Activated CD4-positive, alpha-beta T cell treated with anti-CD3 and anti-CD28 coated beads, Interleukin-2, amount 10 ng/mL, durations not matched to agents 24 days and 14 days (primary cell): Measurements from ENCODE around the gene USHBP1. TPM values are rescaled to one million over a fixed set of nuclear protein-coding genes. Genes with fewer than 3 reads are reported as not detected.

Experiments used
- DNase-seq: peaks from one replicate; pipeline ENCODE4 v3.0.0; 2022
- H3K27ac Mint-ChIP-seq: one replicate; pipeline ENCODE4 v1.8.0; 2022; ENCODE audit warnings: mild to moderate bottlenecking, mixed read lengths
- H3K27me3 Mint-ChIP-seq: one replicate; pipeline ENCODE4 v1.8.0; 2022; ENCODE audit warnings: mixed read lengths
- H3K36me3 Mint-ChIP-seq: one replicate; pipeline ENCODE4 v1.8.0; 2022; ENCODE audit warnings: low read depth, mild to moderate bottlenecking, mixed read lengths
- H3K4me1 Mint-ChIP-seq: one replicate; pipeline ENCODE4 v1.8.0; 2021; ENCODE audit warnings: mixed read lengths
- H3K4me3 Mint-ChIP-seq: one replicate; pipeline ENCODE4 v1.8.0; 2022; ENCODE audit warnings: mild to moderate bottlenecking, moderate library complexity, mixed read lengths
- H3K9me3 Mint-ChIP-seq: one replicate; pipeline ENCODE4 v1.8.0; 2021; ENCODE audit warnings: mixed read lengths
- intact Hi-C: fragments of 100-400 bp; cut with micrococcal nuclease; formaldehyde crosslinking; loops from one replicate; pipeline ENCODE4 v1.15.1; 2023
- total RNA-seq: library from RNA; stranded (reverse); gene quantifications from 2 replicates; pipeline ENCODE4 v1.2.3, GENCODE V29; 2022

The USHBP1 gene
- total RNA-seq, 1 donor from 2014 or later, result 0.30 TPM

GRCh38 chr19:17234911-17235299, 29.6 kb downstream of the USHBP1 start:
- DNase-seq, result peak; percentile 92
- intact Hi-C loops, result loop anchor here (1.0 to 10.0 kb wide), 3 partner anchors 9 to 160 kb away; partner anchors contain the start of genes ANKLE1, HAUS8, MYO9B and OCEL1
- peak overlapping the region; percentile 86 for H3K27ac Mint-ChIP-seq
- H3K4me1 Mint-ChIP-seq, result peaks cover 5% of the 10 kb centered on the region
- H3K36me3 Mint-ChIP-seq, result peaks cover 9% of the 10 kb centered on the region
- peak overlapping the region; percentile 84 for H3K4me3 Mint-ChIP-seq
- H3K27me3 Mint-ChIP-seq, result no peaks in the 10 kb centered on the region
- H3K9me3 Mint-ChIP-seq, result no peaks in the 10 kb centered on the region

- no peaks in the 10 kb centered on the region for H3K27me3 Mint-ChIP-seq
- peaks cover 3% of the 10 kb centered on the region for H3K4me1 Mint-ChIP-seq
- H3K36me3 Mint-ChIP-seq, result peaks cover 9% of the 10 kb centered on the region
- no peak for DNase-seq
- H3K27ac Mint-ChIP-seq, result no peak overlapping the region
- H3K4me3 Mint-ChIP-seq, result no peak overlapping the region
- H3K9me3 Mint-ChIP-seq, result no peaks in the 10 kb centered on the region
- intact Hi-C loops, result loop anchor here (10.0 kb wide), 1 partner anchor 53 kb away; the partner anchor contains the start of gene ANKLE1
Measured at GRCh38 chr19:17232258-17232657, 32.3 kb downstream of the USHBP1 start.

DNA sequence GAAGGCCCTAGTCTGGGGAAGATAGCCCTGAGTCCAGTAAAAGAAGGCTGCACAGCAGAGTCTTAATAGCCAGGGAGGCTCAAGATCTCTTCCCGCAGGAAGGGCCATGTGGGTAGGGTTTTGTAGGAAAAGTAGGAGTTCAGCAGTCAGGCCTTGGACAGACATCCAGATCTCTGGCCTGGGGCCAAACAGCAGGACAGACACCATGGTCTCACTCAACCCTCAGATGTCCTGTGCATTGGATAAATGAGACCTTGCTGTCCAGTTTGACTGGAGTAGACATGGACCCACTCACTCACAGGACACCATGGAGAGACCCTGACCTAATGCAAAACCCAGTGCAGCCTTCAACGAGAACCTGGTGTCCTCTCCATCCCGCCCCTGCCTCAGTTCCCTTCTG, 34.7 kb downstream of the USHBP1 start:
- DNase-seq, result no peak
- Mint-ChIP-seq H3K27ac (no peak overlapping the region), H3K9me3 (no peaks in the 10 kb centered on the region), H3K4me3 (no peak overlapping the region), H3K4me1 (peaks cover 6% of the 10 kb centered on the region), H3K27me3 (no peaks in the 10 kb centered on the region), H3K36me3 (peaks cover 9% of the 10 kb centered on the region)
- intact Hi-C loops, result loop anchor here (5.0 to 10.0 kb wide), 2 partner anchors 55 to 77 kb away; partner anchors contain the start of genes ANKLE1, DDA1 and MRPL34

GRCh38 chr19:17227798-17228367, 36.7 kb downstream of the USHBP1 start:
- Mint-ChIP-seq H3K4me3 (no peak overlapping the region), H3K36me3 (peaks cover 7% of the 10 kb centered on the region), H3K27me3 (no peaks in the 10 kb centered on the region), H3K4me1 (peaks cover 3% of the 10 kb centered on the region), H3K9me3 (no peaks in the 10 kb centered on the region), H3K27ac (no peak overlapping the region)
- DNase-seq, result no peak
- intact Hi-C loops, result loop anchor here (5.0 kb wide), 1 partner anchor 79 kb away; the partner anchor contains the start of genes DDA1 and MRPL34

DNA sequence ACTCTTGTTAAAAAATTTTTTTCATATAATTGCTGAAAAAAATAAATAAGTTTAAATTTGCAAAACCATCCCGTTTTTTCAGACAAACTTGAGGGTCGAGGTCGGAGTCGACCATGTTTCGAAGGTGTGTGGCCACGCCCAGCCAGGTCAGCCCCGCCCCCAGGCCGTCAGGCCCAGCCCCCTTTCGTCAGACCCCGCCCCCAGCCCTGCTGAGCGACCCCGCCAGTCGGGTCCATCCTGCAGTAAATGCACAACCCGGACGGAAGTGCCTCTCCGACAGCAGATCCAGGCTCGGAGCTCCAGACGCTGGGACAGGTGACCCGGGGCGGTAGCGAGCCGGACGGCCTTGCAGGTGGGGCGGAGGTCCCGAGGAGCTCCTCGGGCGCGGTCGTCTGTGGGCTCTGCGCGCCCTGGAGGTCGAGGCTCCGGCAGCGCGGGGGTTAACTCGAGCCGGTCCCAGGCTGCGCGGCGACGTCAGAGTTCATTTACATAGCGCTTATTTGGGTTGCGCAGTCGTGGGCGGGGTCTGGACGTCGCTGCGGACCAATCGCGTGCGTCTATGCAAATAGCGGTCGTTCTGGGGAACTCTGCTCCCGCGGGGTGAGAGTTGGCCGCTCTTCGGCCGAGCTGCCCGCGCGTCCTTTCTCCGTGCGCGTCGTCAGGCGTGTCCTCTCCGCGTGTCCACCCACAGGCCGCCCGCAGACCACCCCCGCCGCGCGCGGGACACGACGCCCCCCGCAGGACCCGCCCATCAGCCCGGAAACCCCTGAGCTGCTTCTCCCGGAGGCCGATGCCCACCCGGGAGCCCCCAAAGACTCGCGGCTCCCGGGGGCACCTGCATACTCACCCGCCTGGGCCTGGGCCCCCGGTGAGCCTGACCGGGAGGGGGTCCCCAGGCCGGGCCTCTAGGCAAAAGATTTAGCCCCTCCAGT, 38.3 kb downstream of the USHBP1 start, which contains the start of gene OCEL1:
Gene OCEL1 (plus strand): TSS at position 225 of the 932 bp plus-strand sequence. CDS start 22 bp downstream, at position 247.
- Mint-ChIP-seq H3K36me3 (peaks cover 2% of the 10 kb centered on the region), H3K9me3 (no peaks in the 10 kb centered on the region), H3K27me3 (no peaks in the 10 kb centered on the region), H3K4me1 (peaks cover 3% of the 10 kb centered on the region), H3K4me3 (peak within 1 kb of the TSS; percentile 95), H3K27ac (peak within 1 kb of the TSS; percentile 99)
- peak; percentile 99 for DNase-seq
- intact Hi-C loops, result loop anchor here (1.0 to 5.0 kb wide), 3 partner anchors 9 to 81 kb away; partner anchors contain the start of genes DDA1, MRPL34 and USE1

- Mint-ChIP-seq H3K36me3 (no peaks in the 10 kb centered on the region), H3K27me3 (no peaks in the 10 kb centered on the region)
Measured at GRCh38 chr19:17225053-17225452, 39.5 kb downstream of the USHBP1 start.

DNA sequence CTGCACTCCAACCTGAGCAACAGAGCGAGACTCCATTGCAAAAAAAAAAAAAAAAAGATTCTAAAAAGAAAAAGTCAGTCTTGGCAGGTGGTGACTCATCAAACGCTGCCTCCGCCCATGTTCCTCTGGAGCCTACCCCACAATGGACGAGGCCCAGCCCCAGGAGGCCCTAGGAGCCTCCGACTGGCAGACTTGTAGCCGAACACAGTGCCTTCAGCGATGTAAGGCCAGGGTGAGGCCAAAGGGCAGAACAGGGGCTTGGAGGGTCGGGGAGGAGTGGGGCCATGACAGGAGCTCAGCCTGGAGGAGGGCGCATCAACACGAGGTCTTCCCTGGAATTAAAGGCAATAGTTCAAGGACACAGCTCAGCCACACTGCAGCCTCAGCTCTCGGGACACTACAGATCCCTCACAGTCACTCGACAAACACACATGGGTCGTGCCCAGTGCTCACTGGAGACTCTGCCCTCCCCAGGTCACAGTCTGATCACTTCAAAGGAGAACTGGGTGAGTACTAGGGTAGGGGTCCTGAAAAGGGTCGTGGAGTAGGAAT, 44.3 kb downstream of the USHBP1 start:
- intact Hi-C loops, result no loop called here
- H3K4me1 Mint-ChIP-seq, result peaks cover 5% of the 10 kb centered on the region
- DNase-seq, result no peak
- H3K9me3 Mint-ChIP-seq, result no peaks in the 10 kb centered on the region
- no peak overlapping the region for H3K4me3 Mint-ChIP-seq
- H3K27ac Mint-ChIP-seq, result no peak overlapping the region
- no peaks in the 10 kb centered on the region for H3K27me3 Mint-ChIP-seq
- H3K36me3 Mint-ChIP-seq, result peaks cover 29% of the 10 kb centered on the region

More at GRCh38 chr19:17225053-17225452, 39.5 kb downstream of the USHBP1 start:
- peaks cover 3% of the 10 kb centered on the region for H3K4me1 Mint-ChIP-seq
- H3K9me3 Mint-ChIP-seq, result no peaks in the 10 kb centered on the region
- H3K27ac Mint-ChIP-seq, result no peak overlapping the region
- intact Hi-C loops, result loop anchor here (5.0 kb wide), 1 partner anchor 82 kb away; the partner anchor contains the start of genes DDA1 and MRPL34
- peak overlapping the region; percentile 66 for H3K4me3 Mint-ChIP-seq
- DNase-seq, result no peak

- H3K27me3 Mint-ChIP-seq, result no peaks in the 10 kb centered on the region
- H3K36me3 Mint-ChIP-seq, result peaks cover 31% of the 10 kb centered on the region
- no peaks in the 10 kb centered on the region for H3K9me3 Mint-ChIP-seq
- no peak overlapping the region for H3K27ac Mint-ChIP-seq
- DNase-seq, result no peak
- peaks cover 10% of the 10 kb centered on the region for H3K4me1 Mint-ChIP-seq
- intact Hi-C loops, result no loop called here
- no peak overlapping the region for H3K4me3 Mint-ChIP-seq
Measured at GRCh38 chr19:17219286-17219685, 45.3 kb downstream of the USHBP1 start.

GRCh38 chr19:17216058-17216670, 48.4 kb downstream of the USHBP1 start:
- intact Hi-C loops, result no loop called here
- peaks cover 45% of the 10 kb centered on the region for H3K36me3 Mint-ChIP-seq
- no peaks in the 10 kb centered on the region for H3K9me3 Mint-ChIP-seq
- H3K27ac Mint-ChIP-seq, result peak overlapping the region; percentile 97
- peaks cover 10% of the 10 kb centered on the region for H3K4me1 Mint-ChIP-seq
- H3K27me3 Mint-ChIP-seq, result no peaks in the 10 kb centered on the region
- DNase-seq, result no peak
- peak overlapping the region; percentile 86 for H3K4me3 Mint-ChIP-seq

GRCh38 chr19:17215127-17215971, 49.2 kb downstream of the USHBP1 start, which contains the start of gene USE1:
USE1 (plus strand) TSS chr19:17215357; CDS start chr19:17215406, 49 bp downstream.
- intact Hi-C loops, result loop anchor here (1.0 to 2.0 kb wide), 2 partner anchors 11 to 51 kb away; partner anchors contain the start of genes BABAM1 and OCEL1
- peaks cover 51% of the 10 kb centered on the region for H3K36me3 Mint-ChIP-seq
- H3K9me3 Mint-ChIP-seq, result no peaks in the 10 kb centered on the region
- H3K27me3 Mint-ChIP-seq, result no peaks in the 10 kb centered on the region
- peaks cover 10% of the 10 kb centered on the region for H3K4me1 Mint-ChIP-seq
- H3K27ac Mint-ChIP-seq, result peak within 1 kb of the TSS; percentile 97
- peak within 1 kb of the TSS; percentile 86 for H3K4me3 Mint-ChIP-seq
- DNase-seq, result peak; percentile 96

DNA sequence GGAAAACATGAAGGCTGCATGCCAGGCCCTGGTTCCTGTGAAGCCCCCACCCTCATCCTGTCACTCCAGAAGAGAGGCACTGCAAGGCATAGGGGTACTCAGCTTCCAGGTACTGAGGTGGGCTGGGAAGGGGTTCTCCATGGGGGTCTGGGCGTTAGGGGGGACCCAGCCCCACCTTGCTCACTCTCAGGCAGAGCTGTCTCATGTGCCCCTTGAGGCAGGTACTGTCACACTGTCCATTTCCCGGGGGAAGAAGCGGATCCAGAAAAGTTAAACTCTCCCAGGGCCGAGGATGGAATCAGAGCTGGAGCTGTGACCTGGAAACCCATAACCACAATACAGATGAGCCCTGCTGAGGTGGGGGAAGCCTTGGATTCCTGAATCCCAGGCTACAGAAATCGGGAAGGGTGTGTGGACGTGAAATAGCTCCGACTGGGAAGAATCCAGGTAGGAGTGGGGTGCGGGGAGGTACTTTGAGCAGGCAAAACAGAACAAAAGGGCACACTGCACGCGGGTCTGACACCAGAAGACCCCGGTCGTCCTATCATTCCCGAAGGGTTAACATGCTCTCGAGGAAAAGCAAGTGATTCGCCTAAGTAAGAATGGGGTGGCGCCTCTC, 49.9 kb downstream of the USHBP1 start:
- intact Hi-C loops, result loop anchor here (1.0 to 2.0 kb wide), 2 partner anchors 12 to 52 kb away; partner anchors contain the start of genes BABAM1 and OCEL1
- Mint-ChIP-seq H3K36me3 (peaks cover 53% of the 10 kb centered on the region), H3K9me3 (no peaks in the 10 kb centered on the region), H3K4me1 (peaks cover 14% of the 10 kb centered on the region), H3K4me3 (peak overlapping the region; percentile 86), H3K27me3 (no peaks in the 10 kb centered on the region), H3K27ac (peak overlapping the region; percentile 97)
- DNase-seq, result no peak

DNA sequence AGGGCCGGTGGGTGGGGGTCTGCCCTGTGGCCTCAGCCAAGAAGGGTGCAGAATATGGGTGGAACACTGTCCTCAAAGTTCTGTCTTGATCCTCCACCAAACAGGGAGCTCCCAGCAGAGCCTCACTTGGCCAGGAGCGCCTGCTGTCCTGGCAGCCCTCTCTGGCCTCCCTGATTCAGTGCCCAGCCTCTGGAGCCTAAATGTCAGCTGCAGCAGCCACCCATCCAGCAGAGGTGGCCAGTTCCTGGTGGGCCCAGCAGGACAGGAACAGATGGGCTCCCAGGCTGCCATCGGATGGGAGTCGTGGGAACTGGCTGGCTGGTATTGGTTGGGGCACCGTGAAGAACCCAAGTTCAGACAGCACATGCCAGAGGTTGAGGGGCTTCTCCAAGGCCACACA, 51.2 kb downstream of the USHBP1 start:
- no peak overlapping the region for H3K4me3 Mint-ChIP-seq
- no peaks in the 10 kb centered on the region for H3K9me3 Mint-ChIP-seq
- no peaks in the 10 kb centered on the region for H3K27me3 Mint-ChIP-seq
- peaks cover 21% of the 10 kb centered on the region for H3K4me1 Mint-ChIP-seq
- intact Hi-C loops, result no loop called here
- H3K36me3 Mint-ChIP-seq, result peaks cover 59% of the 10 kb centered on the region
- no peak for DNase-seq
- H3K27ac Mint-ChIP-seq, result no peak overlapping the region
